ENCODE measurements around the gene GTF3A. TPM values are rescaled to one million over a fixed set of nuclear protein-coding genes. Genes with fewer than 3 reads are reported as not detected.

GTF3A gene
- total RNA-seq, 1 experiment from 2014 or later = 102 TPM

GRCh38 chr13:27466513-27466912 lies 42.1 kb downstream of the GTF3A start (continued):
- TF ChIP-seq CTCF (IDR thresholded peaks at IDR 0.05 in 2 of 3, conservative IDR thresholded peaks at IDR 0.05 in 1 of 3; ENCODE audit: borderline replicate concordance in 1 of 3, insufficient read depth in 1 of 3, low read depth in 2 of 3, low read length in 2 of 3) (no peak), CBX3 (IDR thresholded peaks at IDR 0.05; ENCODE audit: low read depth) (no peak), EZH2 (IDR thresholded peaks at IDR 0.05) (no peak), SP1 (IDR thresholded peaks at IDR 0.05; ENCODE audit: low read depth) (no peak), ELF1 (IDR thresholded peaks at IDR 0.05; ENCODE audit: borderline replicate concordance, low read depth) (no peak), YY1 (IDR thresholded peaks at IDR 0.05; ENCODE audit: extremely low read depth, insufficient replicate concordance, low read depth, low read length) (no peak), ZNF274 (IDR thresholded peaks at IDR 0.05; ENCODE audit: low read depth, low read length) (no peak), TCF7L2 (IDR thresholded peaks at IDR 0.05; ENCODE audit: borderline replicate concordance, extremely low read depth, insufficient read depth, insufficient read length) (no peak), FOSL1 (IDR thresholded peaks at IDR 0.05; ENCODE audit: low read depth) (no peak), MAX (IDR thresholded peaks at IDR 0.05) (no peak)

GRCh38 chr13:27470075-27470820 lies 45.8 kb downstream of the GTF3A start:
- no TSS peak for BruUV-seq (replicated peaks)
- H3K27ac ChIP-seq (ENCODE audit: low read depth, low read length) = no peak overlapping the region
- H3K79me2 ChIP-seq (ENCODE audit: insufficient read depth, low read length) = no peaks in the 10 kb centered on the region
- ChIA-PET RAD21 (ENCODE audit: low non-redundant PET in 1 of 2, low total read pairs in 2 of 2, uncharacterized antibody in 2 of 2, unreplicated experiment in 2 of 2) (no interaction called here), CTCF (no interaction called here), POLR2A (no interaction called here)
- H3K4me3 ChIP-seq (replicated peaks in 1 of 2; ENCODE audit: low read depth in 1 of 2, low read length in 2 of 2) = no peak overlapping the region
- no peaks in the 10 kb centered on the region for H3K9me2 ChIP-seq (ENCODE audit: insufficient read depth)
- DNase-seq (ENCODE audit: low read depth, low spot score) (no peak), ATAC-seq (no peak)
- H4K20me1 ChIP-seq (ENCODE audit: insufficient read depth) = no peaks in the 10 kb centered on the region
- no peak overlapping the region for H2AFZ ChIP-seq (ENCODE audit: low read depth, low read length, poor library complexity, severe bottlenecking)
- intact Hi-C loops (cut with micrococcal nuclease) = no loop called here
- no peaks in the 10 kb centered on the region for H3K27me3 ChIP-seq (ENCODE audit: insufficient read depth, low read length)
- H3K36me3 ChIP-seq (ENCODE audit: control insufficient read depth in 1 of 2, insufficient read depth in 2 of 2, low read length in 2 of 2) = no peaks in the 10 kb centered on the region
- no peaks in the 10 kb centered on the region for H3K9me3 ChIP-seq (ENCODE audit: control insufficient read depth in 1 of 2, insufficient read depth in 1 of 2, low read depth in 1 of 2, low read length in 2 of 2)
- no peaks in the 10 kb centered on the region for H3K4me1 ChIP-seq (ENCODE audit: control insufficient read depth in 1 of 2, insufficient read depth in 2 of 2, low read length in 2 of 2)
- H3K9ac ChIP-seq (ENCODE audit: low read length) = no peak overlapping the region
- TF ChIP-seq TCF7L2 (IDR thresholded peaks at IDR 0.05; ENCODE audit: borderline replicate concordance, extremely low read depth, insufficient read depth, insufficient read length) (no peak), SIN3A (IDR thresholded peaks at IDR 0.05; ENCODE audit: low read depth) (no peak), MAX (IDR thresholded peaks at IDR 0.05) (no peak), SRF (IDR thresholded peaks at IDR 0.05; ENCODE audit: low read depth) (no peak)
- H3K4me2 ChIP-seq (ENCODE audit: low read length) = no peak overlapping the region

Measured in HCT116 (cell line).